HG02610 (cell line): Measurements from ENCODE around the gene PIK3C3.

Experiments
- ATAC-seq: cut with Tn5 transposase; IDR thresholded peaks from one replicate; pipeline ENCODE4 v1.9.1; 2021; ENCODE audit warnings: mild to moderate bottlenecking, moderate library complexity; ENCODE audit not compliant: unreplicated experiment

Gene PIK3C3

GRCh38 chr18:42113529-42114191 lies 158.6 kb downstream of the PIK3C3 start:
- ATAC-seq, result peak; percentile 57

DNA sequence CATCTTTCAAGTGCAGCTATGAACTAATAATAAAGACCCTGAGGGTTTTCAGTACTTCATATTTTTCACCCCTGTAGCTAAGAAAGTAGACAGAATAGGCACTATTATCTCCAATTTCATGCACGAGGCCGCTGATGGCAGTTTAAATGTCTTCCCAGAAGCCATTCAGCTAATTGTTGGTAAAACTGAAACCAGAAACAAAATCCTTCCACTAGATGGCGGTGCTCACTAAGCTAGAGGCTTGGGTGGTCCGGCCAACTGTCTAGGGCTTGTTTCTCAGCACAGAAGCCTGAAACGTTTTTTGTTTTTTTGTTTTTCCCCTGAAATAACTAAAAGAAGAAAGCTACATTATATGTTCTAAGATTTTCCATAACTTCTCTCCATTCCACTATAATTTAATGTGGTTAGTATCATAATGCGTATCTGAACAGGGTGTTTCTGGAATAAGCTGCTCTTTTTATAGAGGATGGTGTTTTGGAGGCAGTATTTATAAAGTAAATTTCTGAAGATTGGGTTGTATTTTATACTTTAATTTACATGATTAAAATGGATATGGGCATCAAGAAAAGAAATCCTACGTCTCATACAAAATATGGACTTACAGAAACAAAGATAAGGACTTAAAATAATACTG lies 159.4 kb downstream of the PIK3C3 start:
- peak; percentile 83 for ATAC-seq

GRCh38 chr18:42126586-42126985 lies 171.6 kb downstream of the PIK3C3 start:
- ATAC-seq, result no peak

- no peak for ATAC-seq
Observed at GRCh38 chr18:42131066-42131929, 176.3 kb downstream of the PIK3C3 start.

DNA sequence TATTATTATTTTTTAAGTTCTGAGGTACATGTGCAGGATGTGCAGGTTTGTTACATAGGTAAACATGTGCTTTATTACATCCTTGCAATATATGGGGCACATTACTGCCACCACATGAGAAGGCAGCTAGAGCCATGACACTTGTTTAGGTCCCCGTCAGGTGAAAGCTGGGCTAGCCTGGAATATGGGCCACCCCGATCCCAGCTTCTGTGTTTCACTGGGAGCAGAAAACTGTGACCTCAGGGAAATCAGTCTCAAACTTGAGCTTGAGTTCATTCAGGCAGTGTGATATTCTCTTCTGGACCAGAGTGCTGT lies 176.9 kb downstream of the PIK3C3 start:
- no peak for ATAC-seq
